ENCODE measurements around the gene JUNB. TPM values are rescaled to one million over a fixed set of nuclear protein-coding genes. Genes with fewer than 3 reads are reported as not detected.

JUNB gene
- total and polyA plus RNA-seq, 2 of the 13 experiments (the other 11 are each of a cell fraction or from before 2014, with no cell fraction given): 7.7 to 8.2 TPM

- TF ChIP-seq DR1 (CRISPR knock-in tag; IDR thresholded peaks at IDR 0.05) (peak; percentile 99), NPAS2 (CRISPR knock-in tag; IDR thresholded peaks at IDR 0.05; ENCODE audit: borderline replicate concordance) (no peak), NCOA5 (CRISPR knock-in tag; IDR thresholded peaks at IDR 0.05) (no peak), ZNF160 (CRISPR knock-in tag; IDR thresholded peaks at IDR 0.05) (no peak), ZNF468 (CRISPR knock-in tag; IDR thresholded peaks at IDR 0.05) (no peak), RBM39 (IDR thresholded peaks at IDR 0.05; ENCODE audit: low read depth, low read length, poor library complexity, severe bottlenecking) (peak; percentile 96), HIVEP1 (CRISPR knock-in tag; IDR thresholded peaks at IDR 0.05) (peak; percentile 98), PCBP1 (IDR thresholded peaks at IDR 0.05; ENCODE audit: borderline replicate concordance, low read depth, low read length) (0 out of 2 replicates have a peak, but pooled peaks have one; percentile 80), ATAD3A (CRISPR knock-in tag; IDR thresholded peaks at IDR 0.05) (0 out of 2 replicates have a peak, but pooled peaks have one; percentile 52), MAFK (conservative IDR thresholded peaks at IDR 0.05 in 1 of 2, IDR thresholded peaks at IDR 0.05 in 1 of 2; ENCODE audit: low read length in 2 of 2) (no peak), HMG20A (CRISPR knock-in tag; IDR thresholded peaks at IDR 0.05; ENCODE audit: borderline replicate concordance) (peak; percentile 54; the same call in 1 of the 2 replicates), ZNF644 (CRISPR knock-in tag; IDR thresholded peaks at IDR 0.05; ENCODE audit: low read depth) (no peak), DPF2 (CRISPR knock-in tag; IDR thresholded peaks at IDR 0.05; ENCODE audit: borderline replicate concordance, low read depth) (no peak), ZFP90 (CRISPR knock-in tag; IDR thresholded peaks at IDR 0.05; ENCODE audit: borderline replicate concordance) (no peak), ZNF33A (CRISPR knock-in tag; IDR thresholded peaks at IDR 0.05; ENCODE audit: borderline replicate concordance) (no peak), ZMAT3 (CRISPR knock-in tag; conservative IDR thresholded peaks at IDR 0.05) (peak; percentile 89), MXI1 (IDR thresholded peaks at IDR 0.05; ENCODE audit: borderline replicate concordance, low read depth, low read length) (peak; percentile 92), MNT (IDR thresholded peaks at IDR 0.05) (no peak; the same call in none of the 2 replicates), MYNN (CRISPR knock-in tag; IDR thresholded peaks at IDR 0.05; ENCODE audit: low read depth) (no peak), CHCHD3 (CRISPR knock-in tag; IDR thresholded peaks at IDR 0.05) (no peak), PHF20 (CRISPR knock-in tag; IDR thresholded peaks at IDR 0.05) (peak; percentile 75), ZNF264 (CRISPR knock-in tag; IDR thresholded peaks at IDR 0.05) (no peak; the same call in 1 of the 2 replicates), CBX5 (CRISPR knock-in tag; IDR thresholded peaks at IDR 0.05; ENCODE audit: borderline replicate concordance) (peak; percentile 88; the same call in 1 of the 2 replicates), STAT5B (CRISPR knock-in tag; IDR thresholded peaks at IDR 0.05) (peak; percentile 79; the same call in 1 of the 2 replicates), ZMYM2 (CRISPR knock-in tag; IDR thresholded peaks at IDR 0.05) (no peak; the same call in 1 of the 2 replicates)
- TF ChIP-seq, protein P1, sequence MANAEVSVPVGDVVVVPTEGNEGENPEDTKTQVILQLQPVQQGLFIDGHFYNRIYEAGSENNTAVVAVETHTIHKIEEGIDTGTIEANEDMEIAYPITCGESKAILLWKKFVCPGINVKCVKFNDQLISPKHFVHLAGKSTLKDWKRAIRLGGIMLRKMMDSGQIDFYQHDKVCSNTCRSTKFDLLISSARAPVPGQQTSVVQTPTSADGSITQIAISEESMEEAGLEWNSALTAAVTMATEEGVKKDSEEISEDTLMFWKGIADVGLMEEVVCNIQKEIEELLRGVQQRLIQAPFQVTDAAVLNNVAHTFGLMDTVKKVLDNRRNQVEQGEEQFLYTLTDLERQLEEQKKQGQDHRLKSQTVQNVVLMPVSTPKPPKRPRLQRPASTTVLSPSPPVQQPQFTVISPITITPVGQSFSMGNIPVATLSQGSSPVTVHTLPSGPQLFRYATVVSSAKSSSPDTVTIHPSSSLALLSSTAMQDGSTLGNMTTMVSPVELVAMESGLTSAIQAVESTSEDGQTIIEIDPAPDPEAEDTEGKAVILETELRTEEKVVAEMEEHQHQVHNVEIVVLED (CRISPR knock-in tag; IDR thresholded peaks at IDR 0.05; ENCODE audit: borderline replicate concordance): peak; percentile 88
- TF ChIP-seq, protein P2, sequence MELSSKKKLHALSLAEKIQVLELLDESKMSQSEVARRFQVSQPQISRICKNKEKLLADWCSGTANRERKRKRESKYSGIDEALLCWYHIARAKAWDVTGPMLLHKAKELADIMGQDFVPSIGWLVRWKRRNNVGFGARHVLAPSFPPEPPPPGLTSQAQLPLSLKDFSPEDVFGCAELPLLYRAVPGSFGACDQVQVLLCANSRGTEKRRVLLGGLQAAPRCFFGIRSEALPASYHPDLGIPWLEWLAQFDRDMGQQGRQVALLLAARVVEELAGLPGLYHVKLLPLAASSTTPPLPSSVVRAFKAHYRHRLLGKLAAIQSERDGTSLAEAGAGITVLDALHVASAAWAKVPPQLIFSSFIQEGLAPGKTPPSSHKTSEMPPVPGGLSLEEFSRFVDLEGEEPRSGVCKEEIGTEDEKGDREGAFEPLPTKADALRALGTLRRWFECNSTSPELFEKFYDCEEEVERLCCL (CRISPR knock-in tag; IDR thresholded peaks at IDR 0.05; ENCODE audit: borderline replicate concordance): no peak
Measured at GRCh38 chr19:12791345-12792050, at the start of gene JUNB (continued).

Data from HepG2 (cell line).